Activated T-cell treated with anti-CD3 and anti-CD28 coated beads, Interleukin-2, amount 50 U/mL, for 24 hours (primary cell): ENCODE measurements around the gene PTPN20.

Source experiments
- DNase-seq: peaks from one replicate; pipeline ENCODE4 v3.0.0-alpha.2; 2020
- H3K27ac Mint-ChIP-seq: 2 replicates; pipeline ENCODE4 v1.8.0; 2020; ENCODE audit warnings: mild to moderate bottlenecking, mixed read lengths
- H3K27me3 Mint-ChIP-seq: 2 replicates; pipeline ENCODE4 v1.8.0; 2020; ENCODE audit warnings: mixed read lengths
- H3K36me3 Mint-ChIP-seq: 2 replicates; pipeline ENCODE4 v1.8.0; 2020; ENCODE audit warnings: low read depth, mixed read lengths
- H3K4me1 Mint-ChIP-seq: 2 replicates; pipeline ENCODE4 v1.8.0; 2020; ENCODE audit warnings: low read depth, mixed read lengths
- H3K4me3 Mint-ChIP-seq: 2 replicates; pipeline ENCODE4 v1.8.0; 2020; ENCODE audit warnings: mild to moderate bottlenecking, moderate library complexity, mixed read lengths
- H3K9me3 Mint-ChIP-seq: 2 replicates; pipeline ENCODE4 v1.8.0; 2020; ENCODE audit warnings: mixed read lengths

Gene PTPN20

GRCh38 chr10:47050618-47051455 is 139.6 kb downstream of the PTPN20 start:
- Mint-ChIP-seq H3K4me1 (peaks cover 16% of the 10 kb centered on the region), H3K36me3 (no peaks in the 10 kb centered on the region), H3K4me3 (no peak overlapping the region), H3K9me3 (no peaks in the 10 kb centered on the region), H3K27ac (no peak overlapping the region), H3K27me3 (no peaks in the 10 kb centered on the region)
- peak; percentile 16 for DNase-seq

GRCh38 chr10:47051741-47052238 is 140.6 kb downstream of the PTPN20 start:
- Mint-ChIP-seq H3K27ac (no peak overlapping the region), H3K4me1 (peaks cover 16% of the 10 kb centered on the region), H3K9me3 (no peaks in the 10 kb centered on the region), H3K36me3 (no peaks in the 10 kb centered on the region), H3K27me3 (no peaks in the 10 kb centered on the region), H3K4me3 (no peak overlapping the region)
- no peak for DNase-seq
